ENCODE results near the gene CDH22. TPM values are rescaled to one million over a fixed set of nuclear protein-coding genes. Genes with fewer than 3 reads are reported as not detected.

The CDH22 gene
- total and polyA plus RNA-seq, 10 of the 15 experiments (the other 5 are each of a cell fraction or from before 2014, with no cell fraction given) = not detected

GRCh38 chr20:46192376-46192944 is 115.8 kb downstream of the CDH22 start:
- BruUV-seq (replicated peaks) = no TSS peak
- no peaks in the 10 kb centered on the region for H4K20me1 ChIP-seq (ENCODE audit: control insufficient read depth, insufficient read depth)
- H3K9ac ChIP-seq (ENCODE audit: control insufficient read depth, insufficient read depth, low read length) = no peak overlapping the region
- ATAC-seq (no peak), DNase-seq (ENCODE audit: low read depth, low spot score) (no peak), FAIRE-seq (no peak)
- TF ChIP-seq SUZ12 (IDR thresholded peaks at IDR 0.05; ENCODE audit: unreplicated experiment) (no peak), POLR2AphosphoS5 (IDR thresholded peaks at IDR 0.05; ENCODE audit: low read length) (no peak), YBX1 (IDR thresholded peaks at IDR 0.05) (no peak)
- no peak overlapping the region for H2AFZ ChIP-seq (ENCODE audit: control insufficient read depth, low read depth, low read length)
- H3K9me3 ChIP-seq (replicated peaks; ENCODE audit: control insufficient read depth, insufficient read depth, low read length) = no peaks in the 10 kb centered on the region
- intact Hi-C loops (cut with micrococcal nuclease; ENCODE audit: unreplicated experiment) = no loop called here
- no peak overlapping the region for H3K27ac ChIP-seq (ENCODE audit: control insufficient read depth, insufficient read depth)
- H3K79me2 ChIP-seq (ENCODE audit: control insufficient read depth, insufficient read depth, low read length) = no peaks in the 10 kb centered on the region
- SMC1A ChIA-PET (ENCODE audit: uncharacterized antibody, unreplicated experiment) = no interaction called here
- H3K4me1 ChIP-seq (ENCODE audit: control insufficient read depth, insufficient read depth, low read length) = no peaks in the 10 kb centered on the region
- no peaks in the 10 kb centered on the region; a peak in 1 of 4 replicates for H3K27me3 ChIP-seq (replicated peaks in 1 of 2; ENCODE audit: control insufficient read depth in 2 of 2, insufficient read depth in 2 of 2, low read length in 1 of 2)
- no peaks in the 10 kb centered on the region for H3K36me3 ChIP-seq (ENCODE audit: control insufficient read depth in 2 of 2, insufficient read depth in 2 of 2, low read length in 1 of 2)
- in situ Hi-C loops (cut with MboI) = no loop called here
- H3K4me2 ChIP-seq (ENCODE audit: control insufficient read depth, insufficient read depth) = no peak overlapping the region
- WGBS (ENCODE audit: insufficient coverage, insufficient replicate concordance, low lambda C conversion rate, missing lambda C conversion rate) = 0% methylated on average over 6 of the region's 6 CpGs
- RAD21 ChIA-PET (ENCODE audit: unreplicated experiment) = no interaction called here
- POLR2A ChIA-PET = no interaction called here
- CTCF ChIA-PET = no interaction called here
- H3K4me3 ChIP-seq = no peak overlapping the region

DNA sequence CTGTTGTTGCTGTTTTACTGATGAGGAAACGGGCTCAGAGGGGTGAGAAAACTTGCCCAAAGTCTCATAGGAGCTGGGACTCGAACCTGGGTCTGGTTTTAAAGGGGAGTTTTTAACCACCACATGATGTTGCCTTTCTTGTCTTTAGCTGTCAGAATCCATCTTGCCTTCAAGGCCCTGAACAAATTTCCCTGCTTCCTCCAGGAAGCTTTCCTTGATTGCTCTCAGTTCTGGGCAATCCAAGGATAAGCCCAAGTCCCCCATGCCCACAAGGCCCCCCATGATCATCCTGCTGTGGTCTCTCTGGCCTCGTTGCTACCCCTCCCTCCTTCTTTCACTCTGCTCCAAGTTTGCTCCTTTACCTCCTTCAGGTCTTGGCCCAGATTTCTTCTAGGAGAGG is 116.7 kb downstream of the CDH22 start:
- ChIA-PET RAD21 (ENCODE audit: unreplicated experiment) (no interaction called here), CTCF (no interaction called here), POLR2A (no interaction called here), SMC1A (ENCODE audit: uncharacterized antibody, unreplicated experiment) (interaction anchor here (0.9 kb wide), 1 partner anchor 15 kb away, joined by 3 read pairs; no protein-coding TSS in a partner anchor)
- 2% methylated on average over 3 of the region's 3 CpGs for WGBS (ENCODE audit: insufficient coverage, insufficient replicate concordance, low lambda C conversion rate, missing lambda C conversion rate)
- intact Hi-C loops (cut with micrococcal nuclease; ENCODE audit: unreplicated experiment) (no loop called here), in situ Hi-C loops (cut with MboI) (no loop called here)
- Histone ChIP-seq H2AFZ (ENCODE audit: control insufficient read depth, low read depth, low read length) (no peak overlapping the region), H3K9ac (ENCODE audit: control insufficient read depth, insufficient read depth, low read length) (no peak overlapping the region), H3K9me3 (replicated peaks; ENCODE audit: control insufficient read depth, insufficient read depth, low read length) (no peaks in the 10 kb centered on the region), H3K4me2 (ENCODE audit: control insufficient read depth, insufficient read depth) (no peak overlapping the region), H4K20me1 (ENCODE audit: control insufficient read depth, insufficient read depth) (no peaks in the 10 kb centered on the region), H3K79me2 (ENCODE audit: control insufficient read depth, insufficient read depth, low read length) (no peaks in the 10 kb centered on the region), H3K36me3 (ENCODE audit: control insufficient read depth in 2 of 2, insufficient read depth in 2 of 2, low read length in 1 of 2) (no peaks in the 10 kb centered on the region), H3K27ac (ENCODE audit: control insufficient read depth, insufficient read depth) (no peak overlapping the region), H3K4me1 (ENCODE audit: control insufficient read depth, insufficient read depth, low read length) (no peaks in the 10 kb centered on the region), H3K27me3 (replicated peaks in 1 of 2; ENCODE audit: control insufficient read depth in 2 of 2, insufficient read depth in 2 of 2, low read length in 1 of 2) (no peaks in the 10 kb centered on the region; a peak in 1 of 4 replicates), H3K4me3 (no peak overlapping the region)
- FAIRE-seq (no peak), ATAC-seq (no peak), DNase-seq (ENCODE audit: low read depth, low spot score) (no peak)
- TF ChIP-seq, protein P1, sequence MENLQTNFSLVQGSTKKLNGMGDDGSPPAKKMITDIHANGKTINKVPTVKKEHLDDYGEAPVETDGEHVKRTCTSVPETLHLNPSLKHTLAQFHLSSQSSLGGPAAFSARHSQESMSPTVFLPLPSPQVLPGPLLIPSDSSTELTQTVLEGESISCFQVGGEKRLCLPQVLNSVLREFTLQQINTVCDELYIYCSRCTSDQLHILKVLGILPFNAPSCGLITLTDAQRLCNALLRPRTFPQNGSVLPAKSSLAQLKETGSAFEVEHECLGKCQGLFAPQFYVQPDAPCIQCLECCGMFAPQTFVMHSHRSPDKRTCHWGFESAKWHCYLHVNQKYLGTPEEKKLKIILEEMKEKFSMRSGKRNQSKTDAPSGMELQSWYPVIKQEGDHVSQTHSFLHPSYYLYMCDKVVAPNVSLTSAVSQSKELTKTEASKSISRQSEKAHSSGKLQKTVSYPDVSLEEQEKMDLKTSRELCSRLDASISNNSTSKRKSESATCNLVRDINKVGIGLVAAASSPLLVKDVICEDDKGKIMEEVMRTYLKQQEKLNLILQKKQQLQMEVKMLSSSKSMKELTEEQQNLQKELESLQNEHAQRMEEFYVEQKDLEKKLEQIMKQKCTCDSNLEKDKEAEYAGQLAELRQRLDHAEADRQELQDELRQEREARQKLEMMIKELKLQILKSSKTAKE (IDR thresholded peaks at IDR 0.05; ENCODE audit: low read depth, poor library complexity, severe bottlenecking) = no peak
- TF ChIP-seq MXI1 (IDR thresholded peaks at IDR 0.05; ENCODE audit: low read depth, low read length) (no peak), ZBTB33 (IDR thresholded peaks at IDR 0.05) (no peak), RELA (IDR thresholded peaks at IDR 0.05; ENCODE audit: borderline replicate concordance, partially characterized antibody) (no peak)
- no TSS peak for BruUV-seq (replicated peaks)

All from GM12878 (cell line).